ENCODE measurements around the gene MFNG. TPM values are rescaled to one million over a fixed set of nuclear protein-coding genes. Genes with fewer than 3 reads are reported as not detected.
"Not testable (repeated sequence)": the region's sequence is repeated elsewhere in the genome, so short reads cannot be mapped to it uniquely, and the experiment has no call there.

MFNG gene
- total RNA-seq, 1 donor from 2014 or later = 1.5 TPM

GRCh38 chr22:37469416-37470086 is 16.6 kb downstream of the MFNG start:
- H3K4me1 Mint-ChIP-seq (ENCODE audit: unreplicated experiment) = no peaks in the 10 kb centered on the region
- H3K9me3 Mint-ChIP-seq (ENCODE audit: unreplicated experiment) = no peaks in the 10 kb centered on the region
- H3K27me3 Mint-ChIP-seq (ENCODE audit: unreplicated experiment) = peaks cover 3% of the 10 kb centered on the region
- no peak for DNase-seq (ENCODE audit: extremely low spot score, unreplicated experiment)
- no peak for TF ChIP-seq CTCF (IDR thresholded peaks at IDR 0.05)
- no peak overlapping the region for H3K27ac Mint-ChIP-seq (ENCODE audit: unreplicated experiment)
- no peaks in the 10 kb centered on the region for H3K36me3 Mint-ChIP-seq (ENCODE audit: unreplicated experiment)
- no peak overlapping the region for H3K4me3 Mint-ChIP-seq (ENCODE audit: unreplicated experiment)

- not testable (repeated sequence) for H3K27me3 Mint-ChIP-seq (ENCODE audit: unreplicated experiment); H3K36me3 Mint-ChIP-seq (ENCODE audit: unreplicated experiment); H3K9me3 Mint-ChIP-seq (ENCODE audit: unreplicated experiment); H3K4me1 Mint-ChIP-seq (ENCODE audit: unreplicated experiment); DNase-seq (ENCODE audit: extremely low spot score, unreplicated experiment); H3K27ac Mint-ChIP-seq (ENCODE audit: unreplicated experiment); H3K4me3 Mint-ChIP-seq (ENCODE audit: unreplicated experiment)
Measured at GRCh38 chr22:37468201-37468695, 17.9 kb downstream of the MFNG start.

DNA sequence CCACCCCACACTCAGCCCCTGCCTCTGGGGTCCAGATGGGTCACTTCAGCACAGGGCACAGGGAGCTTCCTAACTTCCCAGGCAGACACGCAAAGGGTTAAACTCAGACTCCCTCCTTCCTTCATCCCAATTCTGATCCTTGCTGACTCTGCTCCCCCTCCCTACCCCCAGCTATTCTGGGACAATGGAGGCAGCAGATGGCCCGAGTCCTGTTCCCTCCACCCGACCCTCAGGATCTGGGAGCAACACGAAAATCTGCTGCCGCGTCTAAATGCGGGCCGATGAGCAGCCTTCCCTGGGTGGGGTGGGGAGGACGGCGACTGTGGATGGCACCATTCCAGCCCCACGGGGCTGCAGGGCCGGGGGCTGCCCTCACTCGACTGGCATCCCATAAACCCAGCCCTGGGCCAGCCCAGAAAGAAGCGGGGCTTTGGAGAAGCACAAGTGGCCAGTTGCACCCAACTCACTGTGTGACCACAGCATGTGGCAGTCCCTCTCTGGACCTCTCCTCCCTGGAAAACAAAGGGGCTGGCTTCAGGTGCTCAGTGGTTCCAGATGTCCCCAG is 18.7 kb downstream of the MFNG start:
- H3K27ac Mint-ChIP-seq (ENCODE audit: unreplicated experiment) = no peak overlapping the region
- H3K27me3 Mint-ChIP-seq (ENCODE audit: unreplicated experiment) = peaks cover 7% of the 10 kb centered on the region
- H3K4me1 Mint-ChIP-seq (ENCODE audit: unreplicated experiment) = no peaks in the 10 kb centered on the region
- no peak for DNase-seq (ENCODE audit: extremely low spot score, unreplicated experiment)
- H3K4me3 Mint-ChIP-seq (ENCODE audit: unreplicated experiment) = no peak overlapping the region
- no peaks in the 10 kb centered on the region for H3K36me3 Mint-ChIP-seq (ENCODE audit: unreplicated experiment)
- TF ChIP-seq CTCF (IDR thresholded peaks at IDR 0.05) = no peak
- H3K9me3 Mint-ChIP-seq (ENCODE audit: unreplicated experiment) = no peaks in the 10 kb centered on the region

- DNase-seq (ENCODE audit: extremely low spot score, unreplicated experiment) = no peak
- H3K27me3 Mint-ChIP-seq (ENCODE audit: unreplicated experiment) = peaks cover 20% of the 10 kb centered on the region
- no peaks in the 10 kb centered on the region for H3K36me3 Mint-ChIP-seq (ENCODE audit: unreplicated experiment)
- TF ChIP-seq CTCF (IDR thresholded peaks at IDR 0.05) = no peak
- no peak overlapping the region for H3K4me3 Mint-ChIP-seq (ENCODE audit: unreplicated experiment)
- no peak overlapping the region for H3K27ac Mint-ChIP-seq (ENCODE audit: unreplicated experiment)
- H3K9me3 Mint-ChIP-seq (ENCODE audit: unreplicated experiment) = no peaks in the 10 kb centered on the region
- no peaks in the 10 kb centered on the region for H3K4me1 Mint-ChIP-seq (ENCODE audit: unreplicated experiment)
Measured at GRCh38 chr22:37464181-37464580, 22.0 kb downstream of the MFNG start.

GRCh38 chr22:37462983-37463382 is 23.2 kb downstream of the MFNG start:
- Mint-ChIP-seq H3K4me1 (ENCODE audit: unreplicated experiment) (no peaks in the 10 kb centered on the region), H3K27me3 (ENCODE audit: unreplicated experiment) (peaks cover 24% of the 10 kb centered on the region), H3K4me3 (ENCODE audit: unreplicated experiment) (no peak overlapping the region), H3K27ac (ENCODE audit: unreplicated experiment) (no peak overlapping the region), H3K9me3 (ENCODE audit: unreplicated experiment) (no peaks in the 10 kb centered on the region), H3K36me3 (ENCODE audit: unreplicated experiment) (no peaks in the 10 kb centered on the region)
- TF ChIP-seq CTCF (IDR thresholded peaks at IDR 0.05) = no peak
- DNase-seq (ENCODE audit: extremely low spot score, unreplicated experiment) = no peak

Measured in osteocyte (in vitro differentiated cells).